ENCODE measurements around the gene DDX10. TPM values are rescaled to one million over a fixed set of nuclear protein-coding genes. Genes with fewer than 3 reads are reported as not detected.

DDX10 gene
- total and polyA plus RNA-seq, 2 experiments from 2014 or later = 32.4 to 37.8 TPM

- TF ChIP-seq JUNB (IDR thresholded peaks at IDR 0.05; ENCODE audit: unreplicated experiment) (no peak), CREB1 (CRISPR knock-in tag; IDR thresholded peaks at IDR 0.05; ENCODE audit: low read depth) (no peak), CTCF (conservative IDR thresholded peaks at IDR 0.05; ENCODE audit: low read depth in 2 of 2) (no peak), EZH2 (IDR thresholded peaks at IDR 0.05; ENCODE audit: low read depth, unreplicated experiment) (no peak), POLR2AphosphoS5 (IDR thresholded peaks at IDR 0.05; ENCODE audit: low read depth) (no peak), REST (IDR thresholded peaks at IDR 0.05; ENCODE audit: unreplicated experiment) (no peak), NANOG (IDR thresholded peaks at IDR 0.05; ENCODE audit: borderline replicate concordance) (no peak)
Observed at GRCh38 chr11:108693852-108694251, 29.0 kb downstream of the DDX10 start (continued).

- no peak for DNase-seq (ENCODE audit: low spot score)
- Histone ChIP-seq H3K27me3 (ENCODE audit: insufficient read depth) (no peaks in the 10 kb centered on the region), H3K79me2 (replicated peaks; ENCODE audit: insufficient read depth) (no peaks in the 10 kb centered on the region), H3K4me2 (no peak overlapping the region), H3K4me3 (no peak overlapping the region), H4K20me1 (replicated peaks; ENCODE audit: insufficient read depth) (no peaks in the 10 kb centered on the region), H3K9me2 (ENCODE audit: insufficient read depth) (no peaks in the 10 kb centered on the region; the same call in 1 of the 2 replicates), H3F3A (replicated peaks; ENCODE audit: low read depth) (no peaks in the 10 kb centered on the region), H2AFZ (no peak overlapping the region), H3K36me3 (ENCODE audit: insufficient read depth) (peaks cover 7% of the 10 kb centered on the region; the same call in 1 of the 2 replicates), H3K27ac (ENCODE audit: low read depth) (no peak overlapping the region), H3K4me1 (ENCODE audit: insufficient read depth) (no peaks in the 10 kb centered on the region)
- Mint-ChIP-seq H3K4me1 (no peaks in the 10 kb centered on the region), H3K27ac (no peak overlapping the region), H3K9me3 (no peaks in the 10 kb centered on the region), H3K4me3 (no peak overlapping the region), H3K36me3 (ENCODE audit: low read depth) (peaks cover 34% of the 10 kb centered on the region), H3K27me3 (ENCODE audit: insufficient read depth, low read depth, poor library complexity) (peaks cover 2% of the 10 kb centered on the region)
- no peak for ATAC-seq
- TF ChIP-seq ZNF114 (CRISPR knock-in tag; IDR thresholded peaks at IDR 0.05) (no peak), CREB1 (CRISPR knock-in tag; IDR thresholded peaks at IDR 0.05; ENCODE audit: low read depth) (no peak), POLR2AphosphoS5 (IDR thresholded peaks at IDR 0.05; ENCODE audit: low read depth) (no peak), EZH2phosphoT487 (IDR thresholded peaks at IDR 0.05; ENCODE audit: unreplicated experiment) (no peak), STAT1 (IDR thresholded peaks at IDR 0.05; ENCODE audit: unreplicated experiment) (no peak), ZNF331 (CRISPR knock-in tag; IDR thresholded peaks at IDR 0.05; ENCODE audit: low read depth) (no peak), ZNF462 (CRISPR knock-in tag; IDR thresholded peaks at IDR 0.05) (no peak)
Observed at GRCh38 chr11:108694846-108695245, 30.0 kb downstream of the DDX10 start.
